ENCODE measurements around the gene ITPR2. TPM values are rescaled to one million over a fixed set of nuclear protein-coding genes. Genes with fewer than 3 reads are reported as not detected.
"Not testable (repeated sequence)": the region's sequence is repeated elsewhere in the genome, so short reads cannot be mapped to it uniquely, and the experiment has no call there.

The ITPR2 gene
- total RNA-seq, 1 donor from 2014 or later, result 50.0 TPM

GRCh38 chr12:26730481-26731350 lies 102.3 kb downstream of the ITPR2 start:
- DNase-seq (ENCODE audit: low spot score), result no peak

GRCh38 chr12:26729137-26729671 lies 103.8 kb downstream of the ITPR2 start:
- not testable (repeated sequence) for DNase-seq (ENCODE audit: low spot score)

GRCh38 chr12:26728205-26729050 lies 104.6 kb downstream of the ITPR2 start:
- no peak for DNase-seq (ENCODE audit: low spot score)

GRCh38 chr12:26727482-26728204 lies 105.4 kb downstream of the ITPR2 start:
- DNase-seq (ENCODE audit: low spot score), result no peak

GRCh38 chr12:26726956-26727355 lies 106.0 kb downstream of the ITPR2 start:
- DNase-seq (ENCODE audit: low spot score), result no peak

GRCh38 chr12:26725276-26725916 lies 107.6 kb downstream of the ITPR2 start:
- no peak for DNase-seq (ENCODE audit: low spot score)

GRCh38 chr12:26724309-26724702 lies 108.7 kb downstream of the ITPR2 start:
- DNase-seq (ENCODE audit: low spot score), result no peak

- DNase-seq (ENCODE audit: low spot score), result no peak
Measured at GRCh38 chr12:26723379-26724308, 109.3 kb downstream of the ITPR2 start.

GRCh38 chr12:26721800-26722199 lies 111.2 kb downstream of the ITPR2 start:
- DNase-seq (ENCODE audit: low spot score), result no peak

- DNase-seq (ENCODE audit: low spot score), result no peak
Measured at GRCh38 chr12:26719852-26720251, 113.1 kb downstream of the ITPR2 start.

- no peak for DNase-seq (ENCODE audit: low spot score)
Measured at GRCh38 chr12:26717757-26718156, 115.2 kb downstream of the ITPR2 start.

- DNase-seq (ENCODE audit: low spot score), result no peak
Measured at GRCh38 chr12:26715232-26715631, 117.8 kb downstream of the ITPR2 start.

- DNase-seq (ENCODE audit: low spot score), result no peak
Measured at GRCh38 chr12:26713885-26714383, 119.1 kb downstream of the ITPR2 start.

- DNase-seq (ENCODE audit: low spot score), result no peak
Measured at GRCh38 chr12:26712892-26713291, 120.1 kb downstream of the ITPR2 start.

GRCh38 chr12:26711569-26711968 lies 121.4 kb downstream of the ITPR2 start:
- DNase-seq (ENCODE audit: low spot score), result no peak

- no peak for DNase-seq (ENCODE audit: low spot score)
Measured at GRCh38 chr12:26711072-26711471, 121.9 kb downstream of the ITPR2 start.

GRCh38 chr12:26705851-26706250 lies 127.1 kb downstream of the ITPR2 start:
- DNase-seq (ENCODE audit: low spot score), result no peak

GRCh38 chr12:26704684-26705460 lies 128.1 kb downstream of the ITPR2 start:
- DNase-seq (ENCODE audit: low spot score), result peak; percentile 17

- DNase-seq (ENCODE audit: low spot score), result no peak
Measured at GRCh38 chr12:26704214-26704613, 128.8 kb downstream of the ITPR2 start.
